ENCODE measurements around the gene SRSF8. TPM values are rescaled to one million over a fixed set of nuclear protein-coding genes. Genes with fewer than 3 reads are reported as not detected.
"Not testable (repeated sequence)": the region's sequence is repeated elsewhere in the genome, so short reads cannot be mapped to it uniquely, and the experiment has no call there.

SRSF8 gene
- total RNA-seq, 1 experiment from 2014 or later = 48.5 TPM

DNA sequence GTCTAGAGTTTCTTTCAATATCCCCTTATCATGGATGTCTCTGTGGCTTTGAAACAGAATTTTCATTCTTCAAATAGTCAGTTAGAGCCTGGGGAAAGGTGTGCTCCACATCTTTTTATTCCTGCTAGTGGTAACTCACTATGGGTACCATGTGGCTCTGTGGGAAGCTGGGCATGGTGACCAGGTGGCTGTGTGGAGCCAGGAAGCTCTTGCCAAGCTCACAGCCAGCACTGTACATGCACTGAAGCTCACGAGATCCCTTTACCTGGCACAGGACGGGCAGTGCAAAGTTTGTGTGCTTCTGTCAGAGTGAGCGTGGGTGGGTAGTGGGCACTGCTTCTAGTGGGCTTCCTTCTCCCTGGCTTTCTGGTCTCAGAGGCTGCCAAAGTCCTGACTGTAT, 23.8 kb upstream of the SRSF8 start:
- Mint-ChIP-seq H3K36me3 (ENCODE audit: insufficient read depth, unreplicated experiment) (peaks cover 4% of the 10 kb centered on the region), H3K27ac (ENCODE audit: low read depth, unreplicated experiment) (no peak overlapping the region), H3K27me3 (ENCODE audit: insufficient read depth, unreplicated experiment) (peaks cover 36% of the 10 kb centered on the region), H3K4me3 (ENCODE audit: unreplicated experiment) (no peak overlapping the region), H3K9me3 (ENCODE audit: unreplicated experiment) (peaks cover 6% of the 10 kb centered on the region), H3K4me1 (ENCODE audit: insufficient read depth, unreplicated experiment) (no peaks in the 10 kb centered on the region)
- TF ChIP-seq, protein P1, sequence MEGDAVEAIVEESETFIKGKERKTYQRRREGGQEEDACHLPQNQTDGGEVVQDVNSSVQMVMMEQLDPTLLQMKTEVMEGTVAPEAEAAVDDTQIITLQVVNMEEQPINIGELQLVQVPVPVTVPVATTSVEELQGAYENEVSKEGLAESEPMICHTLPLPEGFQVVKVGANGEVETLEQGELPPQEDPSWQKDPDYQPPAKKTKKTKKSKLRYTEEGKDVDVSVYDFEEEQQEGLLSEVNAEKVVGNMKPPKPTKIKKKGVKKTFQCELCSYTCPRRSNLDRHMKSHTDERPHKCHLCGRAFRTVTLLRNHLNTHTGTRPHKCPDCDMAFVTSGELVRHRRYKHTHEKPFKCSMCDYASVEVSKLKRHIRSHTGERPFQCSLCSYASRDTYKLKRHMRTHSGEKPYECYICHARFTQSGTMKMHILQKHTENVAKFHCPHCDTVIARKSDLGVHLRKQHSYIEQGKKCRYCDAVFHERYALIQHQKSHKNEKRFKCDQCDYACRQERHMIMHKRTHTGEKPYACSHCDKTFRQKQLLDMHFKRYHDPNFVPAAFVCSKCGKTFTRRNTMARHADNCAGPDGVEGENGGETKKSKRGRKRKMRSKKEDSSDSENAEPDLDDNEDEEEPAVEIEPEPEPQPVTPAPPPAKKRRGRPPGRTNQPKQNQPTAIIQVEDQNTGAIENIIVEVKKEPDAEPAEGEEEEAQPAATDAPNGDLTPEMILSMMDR (IDR thresholded peaks at IDR 0.05; ENCODE audit: unreplicated experiment) = no peak
- ChIA-PET POLR2A (interaction anchor here (0.7 to 1.4 kb wide), 2 partner anchors 26 to 748 kb away, joined by 3 to 5 read pairs; no protein-coding TSS in a partner anchor), CTCF (no interaction called here)
- intact Hi-C loops (cut with micrococcal nuclease) = no loop called here
- BruUV-seq (replicated peaks) = no TSS peak
- no peak for DNase-seq (ENCODE audit: unreplicated experiment)

DNA sequence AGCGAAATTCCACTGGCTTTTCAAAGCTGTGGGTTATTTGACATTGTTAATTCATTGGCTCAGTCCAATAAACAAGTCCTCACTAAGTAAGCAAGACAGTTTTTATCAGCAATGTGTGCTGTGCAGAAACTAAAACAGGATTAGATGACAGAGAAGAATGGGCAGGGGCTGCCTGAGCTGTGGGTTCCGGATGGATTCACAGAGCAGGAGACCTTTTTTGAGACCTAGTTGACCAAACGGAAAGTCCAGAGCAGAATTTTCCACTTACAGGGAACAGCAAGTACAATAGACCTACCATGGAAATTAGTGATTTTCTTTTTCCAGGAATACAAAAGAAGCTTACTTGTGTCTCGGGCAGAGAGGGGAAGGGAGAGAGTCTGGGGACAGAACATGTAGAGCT, 22.7 kb upstream of the SRSF8 start:
- H3K4me1 Mint-ChIP-seq (ENCODE audit: insufficient read depth, unreplicated experiment) = no peaks in the 10 kb centered on the region
- no TSS peak for BruUV-seq (replicated peaks)
- ChIA-PET POLR2A (interaction anchor here (0.7 to 1.2 kb wide), 2 partner anchors 23 to 747 kb away, joined by 3 to 9 read pairs; partner anchors contain the start of gene SRSF8), CTCF (no interaction called here)
- intact Hi-C loops (cut with micrococcal nuclease) = no loop called here
- H3K36me3 Mint-ChIP-seq (ENCODE audit: insufficient read depth, unreplicated experiment) = no peaks in the 10 kb centered on the region
- peaks cover 47% of the 10 kb centered on the region for H3K27me3 Mint-ChIP-seq (ENCODE audit: insufficient read depth, unreplicated experiment)
- TF ChIP-seq, protein P1 (IDR thresholded peaks at IDR 0.05; ENCODE audit: unreplicated experiment) = no peak
- DNase-seq (ENCODE audit: unreplicated experiment) = no peak
- no peaks in the 10 kb centered on the region for H3K9me3 Mint-ChIP-seq (ENCODE audit: unreplicated experiment)
- no peak overlapping the region for H3K27ac Mint-ChIP-seq (ENCODE audit: low read depth, unreplicated experiment)
- no peak overlapping the region for H3K4me3 Mint-ChIP-seq (ENCODE audit: unreplicated experiment)

DNA sequence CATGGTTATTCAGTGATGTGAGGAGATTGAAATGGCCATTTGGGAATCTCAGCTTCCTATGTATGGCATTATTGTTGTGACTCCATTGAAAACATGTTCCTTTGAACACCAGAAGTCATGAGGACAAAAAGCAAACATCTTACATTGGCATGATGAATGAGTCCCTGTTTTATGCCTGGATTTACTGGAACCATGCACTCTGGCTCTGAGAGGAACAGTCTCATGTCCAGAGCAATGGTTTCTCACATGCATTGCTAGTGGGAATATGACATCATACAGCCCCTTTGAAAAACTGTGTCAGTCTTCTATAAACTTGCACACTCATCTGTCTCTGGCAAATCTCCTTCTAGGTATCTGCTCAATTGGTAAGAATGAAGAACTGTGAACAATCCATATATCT, 20.9 kb upstream of the SRSF8 start:
- Mint-ChIP-seq H3K27me3 (ENCODE audit: insufficient read depth, unreplicated experiment) (peaks cover 48% of the 10 kb centered on the region), H3K27ac (ENCODE audit: low read depth, unreplicated experiment) (no peak overlapping the region), H3K4me3 (ENCODE audit: unreplicated experiment) (no peak overlapping the region), H3K36me3 (ENCODE audit: insufficient read depth, unreplicated experiment) (no peaks in the 10 kb centered on the region), H3K9me3 (ENCODE audit: unreplicated experiment) (no peaks in the 10 kb centered on the region), H3K4me1 (ENCODE audit: insufficient read depth, unreplicated experiment) (no peaks in the 10 kb centered on the region)
- intact Hi-C loops (cut with micrococcal nuclease) = no loop called here
- BruUV-seq (replicated peaks) = no TSS peak
- POLR2A ChIA-PET = interaction anchor here (0.6 to 0.7 kb wide), 3 partner anchors 10 to 76 kb away, joined by 3 to 4 read pairs (median 3); no protein-coding TSS in a partner anchor
- TF ChIP-seq, protein P1 (IDR thresholded peaks at IDR 0.05; ENCODE audit: unreplicated experiment) = no peak
- DNase-seq (ENCODE audit: unreplicated experiment) = no peak
- CTCF ChIA-PET = no interaction called here

DNA sequence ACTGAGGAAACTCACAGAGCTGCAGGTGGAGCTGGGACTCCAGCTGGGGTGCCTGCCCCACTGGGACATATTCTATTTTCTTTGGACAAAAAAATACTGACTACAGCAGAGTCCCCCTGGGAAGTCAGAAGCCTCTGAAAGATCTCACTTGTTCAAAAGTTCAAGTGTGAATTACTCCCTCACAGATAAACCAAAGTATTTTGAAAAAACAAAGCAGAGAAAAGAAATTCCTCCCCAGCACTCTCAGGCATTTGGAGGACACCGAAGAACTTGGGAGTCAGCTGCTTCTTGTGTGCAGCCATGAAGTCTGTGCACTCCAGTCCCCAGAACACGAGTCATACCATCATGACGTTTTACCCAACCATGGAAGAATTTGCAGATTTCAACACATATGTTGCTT, 17.6 kb upstream of the SRSF8 start, which contains the start of gene KDM4F:
TSS of gene KDM4F (plus strand) at position 301 of the 400 bp plus-strand sequence.
- H3K36me3 Mint-ChIP-seq (ENCODE audit: insufficient read depth, unreplicated experiment); H3K27ac Mint-ChIP-seq (ENCODE audit: low read depth, unreplicated experiment); CTCF ChIA-PET; DNase-seq (ENCODE audit: unreplicated experiment); H3K4me1 Mint-ChIP-seq (ENCODE audit: insufficient read depth, unreplicated experiment); intact Hi-C loops (cut with micrococcal nuclease); H3K4me3 Mint-ChIP-seq (ENCODE audit: unreplicated experiment); BruUV-seq (replicated peaks); H3K9me3 Mint-ChIP-seq (ENCODE audit: unreplicated experiment): not testable (repeated sequence)
- POLR2A ChIA-PET = interaction anchor here (2.2 kb wide), 1 partner anchor 18 kb away, joined by 14 read pairs; the partner anchor contains the start of gene SRSF8
- peaks cover 36% of the 10 kb centered on the region for H3K27me3 Mint-ChIP-seq (ENCODE audit: insufficient read depth, unreplicated experiment)
